HG02678 (cell line): Measurements from ENCODE around the gene IGSF9B.

Source experiments
- ATAC-seq: cut with Tn5 transposase; IDR thresholded peaks from one replicate; pipeline ENCODE4 v1.9.1; 2021; ENCODE audit warnings: mild to moderate bottlenecking, moderate library complexity; ENCODE audit not compliant: unreplicated experiment

The IGSF9B gene

DNA sequence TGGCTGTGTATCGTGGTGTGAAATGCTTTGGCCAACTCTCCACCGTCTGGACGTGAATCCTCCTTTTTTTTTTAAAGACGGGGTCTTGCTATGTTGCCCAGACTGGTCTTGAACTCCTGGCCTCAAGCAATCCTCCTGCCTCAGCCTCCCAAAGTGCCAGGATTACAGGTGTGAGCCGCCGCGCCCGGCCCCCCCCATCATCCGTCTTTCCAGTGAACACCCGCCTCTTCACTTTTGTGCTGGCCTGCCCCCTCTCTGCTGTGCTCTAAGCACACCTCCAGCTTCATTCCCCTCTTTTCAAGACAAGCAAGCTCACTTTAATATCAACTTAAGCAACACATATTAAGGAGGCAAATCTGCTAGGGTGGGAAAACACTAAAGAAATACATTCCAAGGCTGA lies 35.3 kb downstream of the IGSF9B start:
- ATAC-seq, result no peak

DNA sequence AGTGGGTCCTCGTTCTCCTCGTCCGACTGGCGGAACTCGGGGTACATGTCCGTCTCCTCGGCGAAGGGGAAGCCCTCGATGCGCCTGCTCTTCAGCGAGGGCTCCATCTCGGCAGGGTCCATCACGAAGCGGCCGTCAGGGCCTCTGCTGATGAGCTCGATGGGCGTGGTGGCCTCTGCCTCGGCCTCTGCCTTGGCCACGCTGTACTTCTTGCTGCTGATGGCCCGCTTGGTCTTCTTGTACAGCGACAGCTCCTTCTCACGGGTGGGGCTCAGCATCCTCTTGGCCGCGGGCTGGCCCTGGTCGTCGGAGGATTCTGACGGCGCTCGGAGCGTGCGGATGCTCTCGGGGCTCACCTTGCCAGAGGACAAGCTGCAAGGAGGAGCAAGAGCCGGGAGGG lies 35.7 kb downstream of the IGSF9B start:
- ATAC-seq, result no peak

DNA sequence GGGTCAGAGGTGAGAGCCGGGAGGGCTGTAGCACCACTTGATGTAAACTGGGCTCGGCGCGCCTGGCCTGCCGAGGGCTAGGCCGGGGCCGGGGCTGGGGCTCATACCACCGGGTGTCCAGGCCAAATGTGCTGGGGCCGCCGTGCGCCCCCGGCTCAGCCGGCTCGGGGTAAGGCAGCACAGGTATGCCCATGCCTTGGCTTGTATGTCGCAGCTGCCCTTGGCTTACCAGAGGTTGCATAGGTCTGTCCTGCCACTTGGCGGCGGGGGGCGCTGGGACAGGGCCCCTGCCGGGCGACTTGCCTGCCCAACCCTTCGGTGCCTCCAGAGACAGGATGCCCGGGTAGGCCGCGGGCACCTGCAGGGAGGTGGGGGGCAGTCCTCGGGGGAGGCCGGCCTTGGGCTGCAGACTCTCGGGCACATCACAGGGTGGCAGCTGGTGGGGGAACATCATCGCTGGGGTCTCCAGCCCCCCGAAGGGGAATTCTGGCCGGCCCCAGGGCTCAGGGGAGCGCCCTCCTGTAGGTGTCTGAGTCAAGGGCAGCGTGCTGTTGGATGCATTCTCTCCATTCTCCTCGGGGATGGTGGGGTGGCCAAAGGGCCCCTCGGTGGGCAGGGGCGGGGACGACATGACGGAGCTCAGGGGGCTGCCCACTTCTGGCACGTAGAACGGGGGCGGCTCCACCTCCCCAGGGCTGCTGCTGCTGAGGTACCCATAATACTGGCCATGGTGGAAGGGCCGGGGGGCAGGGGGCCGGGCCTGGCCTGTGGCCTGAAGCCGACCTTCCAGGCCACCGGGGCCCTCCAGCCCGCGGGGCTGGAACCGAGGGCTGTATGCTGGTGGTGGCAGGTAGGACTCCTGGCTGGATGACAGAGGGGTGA lies 36.4 kb downstream of the IGSF9B start:
- ATAC-seq, result no peak

DNA sequence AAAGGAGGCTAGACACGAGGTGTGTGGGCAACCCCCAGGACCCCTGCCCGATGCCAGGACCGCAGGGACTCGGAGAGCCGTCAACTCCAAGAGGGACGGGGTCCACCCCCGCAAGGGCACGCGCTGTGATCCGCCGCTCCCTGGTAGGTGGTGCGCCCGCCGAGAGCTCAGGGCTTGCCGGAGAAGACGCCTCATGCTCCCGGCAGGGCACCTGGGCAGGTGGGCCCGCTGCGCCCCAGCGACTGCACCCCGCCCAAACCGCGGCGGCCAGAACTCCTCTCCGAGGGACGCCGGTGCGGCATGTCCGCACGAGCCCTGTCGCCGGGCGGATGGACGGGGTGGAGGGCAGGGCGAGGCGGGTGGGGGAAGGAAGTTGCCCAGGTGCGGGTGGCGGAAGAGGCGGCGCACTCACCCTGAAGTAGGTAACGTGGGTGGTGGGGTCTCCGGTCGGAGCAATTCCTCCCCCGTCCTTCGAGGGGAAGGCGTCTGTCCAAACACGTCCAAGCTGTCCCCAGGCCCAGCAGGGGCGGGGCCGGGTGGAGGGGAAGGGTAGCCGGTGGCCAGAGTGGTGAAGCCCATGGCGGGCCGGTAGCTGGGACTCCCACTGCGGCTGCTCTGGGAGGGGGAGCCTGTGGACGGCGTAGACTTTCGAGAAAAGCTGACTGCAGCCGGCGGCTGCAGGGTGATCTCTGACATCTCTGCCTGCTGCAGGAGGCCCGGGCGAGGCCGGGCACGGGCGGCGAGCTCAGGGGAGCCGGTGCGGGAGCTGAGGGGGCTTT lies 37.2 kb downstream of the IGSF9B start:
- no peak for ATAC-seq

DNA sequence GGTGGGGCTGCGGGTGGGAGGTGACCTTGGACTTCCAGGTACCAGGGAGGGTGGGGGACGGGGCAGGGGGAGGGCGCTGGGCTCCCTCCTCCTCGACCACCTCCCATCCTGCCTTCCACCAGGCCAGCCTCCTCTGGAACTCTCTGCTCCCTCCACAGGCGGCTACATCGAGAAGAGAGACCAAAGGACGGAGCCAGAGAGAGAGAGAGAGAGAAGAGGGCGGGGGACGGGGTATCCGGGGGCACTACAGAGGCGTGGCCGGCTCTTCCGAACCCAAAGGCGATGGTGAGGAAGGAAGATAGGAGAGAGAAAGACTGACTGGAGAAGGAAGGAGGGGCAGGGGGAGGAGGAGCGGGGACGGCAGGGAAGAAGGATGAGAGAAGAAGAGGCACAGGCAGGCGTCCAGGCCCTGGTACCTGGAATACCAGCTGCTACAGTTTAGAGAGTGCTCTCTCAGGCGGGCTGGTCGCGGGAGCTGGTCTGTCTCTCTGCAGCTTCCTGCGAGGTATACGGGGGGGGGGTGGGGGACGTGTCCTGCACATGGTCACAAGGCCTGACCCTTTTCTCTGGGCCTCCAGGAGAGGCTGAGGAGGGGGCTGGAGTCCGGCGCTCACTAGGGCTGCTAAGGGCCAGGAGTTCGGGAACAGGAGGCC lies 38.0 kb downstream of the IGSF9B start:
- ATAC-seq, result no peak

DNA sequence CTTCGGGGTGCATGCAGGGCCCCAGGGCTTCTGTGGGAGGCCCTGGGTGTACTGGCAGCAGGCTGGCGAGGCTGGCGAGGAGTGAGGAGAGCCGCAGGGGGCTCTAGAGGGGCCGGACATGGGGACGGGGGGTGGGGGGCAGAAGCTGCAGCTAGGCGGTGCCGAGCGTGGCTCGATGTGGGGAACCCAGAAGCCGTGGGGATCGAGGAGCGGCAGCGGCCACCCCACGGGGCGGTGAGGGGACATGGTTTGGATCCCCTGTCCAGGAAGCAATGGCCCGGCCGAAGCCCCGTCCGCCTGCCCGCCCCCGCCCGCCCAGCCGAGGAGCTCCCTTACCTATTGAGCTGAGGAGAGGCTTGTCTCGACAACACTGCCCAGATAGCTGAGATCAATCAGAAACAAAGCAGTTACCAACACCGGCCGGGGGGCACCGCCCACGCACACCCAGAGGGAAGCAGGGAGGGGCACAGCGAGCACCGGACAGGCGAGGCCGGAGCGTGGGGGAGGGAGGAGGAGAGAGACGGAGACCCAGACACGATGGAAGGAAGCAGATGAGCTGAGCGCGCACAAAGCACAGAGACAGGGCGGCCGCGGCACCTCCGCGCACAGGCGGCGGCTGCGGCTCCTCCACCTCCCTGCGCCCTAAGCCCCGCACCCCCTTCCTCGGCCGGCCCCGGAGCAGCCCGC lies 38.7 kb downstream of the IGSF9B start:
- ATAC-seq, result no peak

DNA sequence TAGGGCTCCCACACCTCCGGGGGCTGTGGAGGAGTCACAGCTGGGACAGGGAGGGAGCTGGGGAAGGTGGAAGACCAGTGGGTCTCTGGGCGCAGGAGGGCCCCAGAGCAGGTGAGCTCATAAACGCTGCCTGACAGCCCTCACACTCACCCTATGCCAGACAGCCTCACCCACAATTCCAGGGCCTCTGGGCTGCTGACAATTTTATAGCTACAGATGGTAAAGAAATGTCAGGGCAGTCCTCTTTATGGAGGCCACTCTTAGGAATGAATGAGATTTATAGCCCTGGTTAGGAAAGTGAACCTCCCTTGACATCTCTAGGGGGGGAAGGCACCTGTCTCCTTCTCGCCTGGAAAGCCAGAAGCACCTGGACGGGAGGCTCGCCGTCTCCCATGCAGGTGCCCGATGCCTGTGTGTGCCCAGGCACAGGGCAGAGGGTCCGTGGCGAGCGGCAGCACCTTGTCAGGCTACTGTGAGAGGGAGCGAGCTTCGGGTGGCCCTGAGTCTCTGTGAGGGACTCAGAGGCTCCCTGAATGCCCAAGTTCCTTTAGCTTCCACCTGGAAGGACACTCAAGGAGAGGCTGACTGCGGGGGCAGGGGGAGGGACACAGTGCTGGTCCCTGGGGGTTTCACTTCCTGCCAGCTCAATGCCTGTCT lies 39.9 kb downstream of the IGSF9B start:
- no peak for ATAC-seq

DNA sequence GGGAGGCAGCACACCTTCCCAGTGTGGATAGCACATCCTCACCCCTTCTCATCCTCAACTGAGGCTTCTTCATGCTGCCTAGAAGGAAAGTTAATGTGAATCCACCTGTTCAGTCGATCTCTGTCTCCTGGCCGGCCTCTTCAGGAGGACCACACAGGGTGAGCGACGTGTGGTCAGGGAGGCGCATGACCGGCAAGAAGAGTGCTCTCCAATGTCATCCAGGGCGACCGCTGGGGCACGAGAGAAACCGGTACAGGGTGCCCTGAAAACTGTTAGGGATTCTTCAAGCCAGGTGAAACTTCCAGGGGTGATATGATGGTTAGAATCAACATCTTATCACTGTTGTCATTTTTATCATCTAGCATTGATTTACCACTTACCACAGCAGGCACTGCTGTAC lies 43.0 kb downstream of the IGSF9B start:
- no peak for ATAC-seq

DNA sequence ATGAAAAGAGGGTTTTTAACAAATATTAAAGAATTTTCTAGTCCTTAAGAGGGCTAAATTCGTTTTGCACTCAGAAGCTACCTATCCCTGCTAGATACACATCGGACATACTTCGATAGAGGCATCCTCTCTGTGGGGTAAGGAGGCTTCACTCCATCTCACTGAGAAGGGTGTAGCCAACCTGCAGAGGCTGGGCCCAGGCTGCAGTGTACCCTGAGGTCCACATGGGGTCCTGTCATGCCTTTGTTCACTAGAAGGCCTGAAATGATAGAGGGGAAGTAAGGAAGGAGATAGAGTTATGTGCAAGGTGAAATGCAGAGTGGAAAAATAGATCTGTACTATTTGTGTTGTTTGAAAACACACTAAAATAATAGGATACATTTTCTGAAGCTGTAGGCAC lies 45.6 kb downstream of the IGSF9B start:
- ATAC-seq, result peak; percentile 53

DNA sequence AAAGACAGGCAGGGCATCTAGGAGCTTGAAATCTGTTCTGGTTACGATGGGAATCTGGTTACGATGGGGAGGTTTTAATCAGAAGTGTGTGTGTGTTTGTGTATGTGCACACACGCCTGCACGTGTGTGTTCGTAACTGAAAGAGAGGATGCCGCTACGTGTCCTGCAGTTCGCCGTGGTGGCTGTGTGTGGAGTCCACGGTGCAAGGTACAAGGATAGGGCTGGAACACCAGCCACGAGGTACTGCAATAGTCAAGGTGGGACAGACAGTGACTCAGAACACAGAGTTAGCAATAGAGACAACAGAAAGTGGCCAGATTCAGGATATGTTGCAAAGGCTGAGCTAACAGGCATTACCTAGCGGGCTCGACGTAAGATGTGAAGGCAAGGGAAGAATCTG lies 46.7 kb downstream of the IGSF9B start:
- ATAC-seq, result no peak

DNA sequence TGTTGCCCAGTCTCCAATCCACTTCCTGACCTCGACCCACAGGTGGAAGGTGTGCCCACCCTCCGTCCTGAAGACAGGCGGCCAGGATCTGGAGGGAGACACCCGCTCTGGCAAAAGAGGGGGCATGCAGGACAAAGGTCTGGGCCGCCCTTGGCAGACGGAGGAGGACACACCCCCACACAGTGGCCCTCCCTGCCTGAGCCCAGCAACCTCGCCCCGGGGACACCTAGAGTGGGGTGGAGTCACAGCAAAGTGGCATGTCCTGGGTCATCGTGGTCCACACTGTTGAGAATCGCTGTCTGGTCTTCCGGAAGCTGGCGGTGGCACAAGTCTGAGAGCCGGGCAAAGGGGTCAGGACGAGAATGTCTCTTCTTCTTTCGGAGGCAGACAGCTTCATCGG lies 47.9 kb downstream of the IGSF9B start:
- no peak for ATAC-seq

DNA sequence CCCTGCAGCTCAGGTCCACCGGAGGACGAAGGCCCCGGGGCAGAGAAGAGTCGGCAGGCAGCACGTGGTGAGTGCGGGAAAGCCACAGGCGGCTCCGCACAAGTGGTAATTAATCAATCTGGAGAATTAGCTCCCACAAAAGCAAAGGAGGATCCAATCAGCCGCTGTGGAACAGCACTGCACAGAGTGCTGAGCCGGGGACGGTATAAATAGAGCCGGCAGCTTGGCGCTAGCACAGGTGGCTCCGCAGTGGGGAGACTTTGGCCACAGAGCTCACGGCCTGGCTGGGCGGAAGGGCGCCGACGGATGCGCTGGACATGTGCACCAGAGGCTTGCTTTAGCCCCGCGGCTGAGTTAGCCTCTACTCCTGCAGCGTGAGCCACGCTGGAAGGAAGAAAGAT lies 48.9 kb downstream of the IGSF9B start:
- no peak for ATAC-seq

DNA sequence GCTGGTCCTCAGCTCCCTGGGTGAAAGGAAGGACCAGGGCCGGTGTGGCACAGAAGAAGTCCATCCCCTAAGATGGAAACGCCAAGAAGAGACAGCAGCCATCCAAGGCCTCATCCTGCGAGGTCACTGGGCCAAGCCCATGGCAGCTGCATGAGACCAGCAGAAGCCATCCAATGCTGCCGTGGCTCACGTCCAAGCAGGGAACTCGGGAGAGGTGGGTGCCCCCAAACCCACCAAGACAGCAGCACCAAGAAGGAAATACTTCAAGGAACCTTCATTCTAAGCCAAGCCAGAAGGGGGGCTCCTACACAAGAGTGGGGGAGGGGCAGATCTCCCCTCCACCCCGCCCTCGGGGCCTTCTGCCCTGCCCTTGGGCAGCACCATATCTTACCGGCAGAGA lies 49.6 kb downstream of the IGSF9B start:
- no peak for ATAC-seq

DNA sequence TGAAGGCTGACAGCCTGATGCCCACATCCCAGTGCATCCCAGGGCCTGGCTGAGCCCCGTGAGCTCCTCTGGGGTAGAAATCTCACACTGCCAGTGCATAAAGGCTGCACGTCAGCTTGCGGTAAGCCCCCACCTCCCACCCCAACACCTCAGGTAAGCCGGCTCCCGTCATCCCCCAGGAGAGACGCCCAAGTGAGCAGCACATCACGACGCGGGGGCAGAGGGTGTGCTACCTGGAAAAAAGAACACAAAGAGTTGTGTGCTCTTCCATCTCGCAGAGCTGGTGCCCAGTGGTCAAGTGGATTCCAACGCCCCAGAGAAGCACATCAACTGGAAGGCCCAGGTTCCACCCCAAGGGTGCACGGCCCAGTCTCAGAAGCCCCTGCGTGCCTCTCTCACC lies 50.0 kb downstream of the IGSF9B start:
- ATAC-seq, result no peak

DNA sequence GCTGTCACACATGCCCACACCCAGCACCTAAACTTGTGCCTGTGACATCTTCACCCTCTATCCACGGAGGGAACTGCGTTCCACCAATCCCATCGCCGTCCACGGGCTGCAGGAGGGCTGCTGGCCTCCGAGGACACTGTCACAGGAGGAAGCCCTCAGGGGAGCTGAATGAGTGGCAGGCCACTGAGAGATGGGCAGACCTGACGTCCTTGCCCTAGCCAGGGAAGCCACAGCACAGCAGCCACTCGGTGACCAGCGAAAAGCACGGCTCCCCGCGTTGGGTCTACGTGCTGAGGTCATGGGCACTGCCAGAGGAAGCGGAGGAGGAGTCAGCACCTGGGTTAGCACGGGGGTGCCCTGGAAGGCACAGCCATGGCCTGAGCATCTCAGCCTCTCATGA lies 50.5 kb downstream of the IGSF9B start:
- no peak for ATAC-seq

DNA sequence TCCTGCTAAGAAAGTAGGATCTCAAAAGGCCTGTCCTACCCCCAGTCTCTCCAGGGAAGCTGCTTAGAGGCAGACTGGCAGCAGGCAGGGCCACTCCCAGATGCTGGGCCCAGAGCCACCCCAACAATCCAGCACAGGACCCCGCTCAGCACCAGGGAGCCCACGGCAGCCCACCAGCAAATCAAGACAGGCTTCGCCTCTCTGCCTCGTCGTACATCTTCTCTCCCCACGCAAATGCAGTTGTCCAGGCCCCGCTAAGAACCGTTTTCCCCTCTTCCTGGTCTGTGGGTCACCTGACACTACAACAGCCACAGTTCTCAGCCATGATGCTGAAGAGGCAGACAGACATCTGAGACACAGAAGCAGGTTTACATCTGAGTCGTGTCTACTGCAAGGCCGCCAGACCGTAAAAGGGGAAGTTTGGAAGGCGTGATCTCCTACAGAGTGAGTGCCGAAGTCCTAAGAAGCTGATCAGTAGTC lies 51.1 kb downstream of the IGSF9B start:
- peak; percentile 48 for ATAC-seq

DNA sequence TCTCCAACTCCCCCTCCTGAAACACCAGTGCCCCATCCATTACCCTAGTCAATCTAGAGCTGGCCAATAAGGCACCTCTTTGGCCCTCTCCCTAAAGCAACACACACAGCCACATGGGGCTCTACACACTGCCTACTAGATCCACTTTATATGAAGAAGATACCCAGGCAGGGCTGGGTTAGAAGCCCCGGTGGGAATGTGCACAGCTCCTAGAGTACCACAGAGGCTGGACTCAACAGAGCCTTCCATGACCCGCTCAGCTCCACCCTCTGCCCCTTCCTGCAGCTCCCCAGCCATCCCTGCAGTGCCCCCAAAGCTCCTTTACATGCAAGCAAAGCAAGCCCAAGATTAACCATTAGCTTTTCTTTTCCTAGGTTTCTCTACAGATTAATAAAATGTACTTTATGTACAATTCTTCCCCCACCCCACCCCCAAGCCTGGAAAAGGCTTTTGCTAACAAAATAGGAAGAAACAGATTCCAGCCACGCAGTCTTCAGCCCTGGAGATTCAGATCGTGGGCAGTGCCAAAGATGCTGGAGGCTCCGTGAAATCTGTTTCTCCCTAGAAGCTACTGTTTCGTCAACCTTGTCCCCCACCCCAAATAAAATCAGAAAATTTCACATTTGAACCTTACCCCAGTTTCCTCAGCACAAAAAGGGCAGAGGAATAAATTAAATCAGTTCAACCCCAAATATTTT lies 51.8 kb downstream of the IGSF9B start:
- no peak for ATAC-seq

DNA sequence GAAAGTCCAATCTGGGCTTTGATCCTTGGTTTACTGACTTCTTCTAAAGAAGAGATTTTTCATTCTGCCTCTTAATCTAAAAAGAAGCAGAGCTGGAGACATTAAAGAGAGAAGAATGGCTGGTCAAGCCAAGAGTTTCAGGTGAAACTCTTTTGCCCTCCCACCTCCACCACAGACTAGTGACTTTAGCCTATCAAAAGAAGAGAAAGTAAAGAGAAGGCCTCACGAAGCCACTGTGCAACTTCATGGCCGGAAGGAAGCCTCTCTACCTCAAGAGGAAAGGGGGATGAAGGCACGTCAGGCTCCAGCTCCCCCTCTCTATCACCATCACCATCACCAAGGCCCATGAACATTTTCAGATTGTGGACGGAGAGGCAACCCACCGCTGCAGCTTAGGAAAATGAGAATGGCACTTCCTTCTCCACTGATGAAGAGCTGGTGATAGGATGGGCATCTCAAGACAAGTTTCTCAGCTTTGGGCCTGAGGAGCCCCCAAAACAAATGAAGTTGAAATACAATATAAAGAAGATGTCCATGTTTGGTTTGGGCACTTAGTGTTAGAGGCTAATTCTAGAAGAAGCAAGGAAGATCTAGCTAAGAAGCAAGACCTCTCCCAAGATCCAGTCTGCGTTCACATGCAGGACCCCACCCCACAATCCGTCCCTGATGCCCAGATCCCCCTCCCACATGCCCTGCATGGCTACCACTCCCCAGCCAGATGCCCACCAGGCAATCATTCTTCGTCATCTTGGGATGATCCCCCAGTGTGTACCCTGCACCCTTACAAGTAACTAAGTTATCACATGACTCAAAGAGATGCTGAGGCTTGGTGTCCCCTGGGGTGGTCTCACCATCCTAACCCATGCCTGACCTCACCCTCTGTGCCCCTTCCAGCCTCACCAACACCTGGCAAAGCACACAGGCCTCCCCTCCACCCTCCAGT lies 52.6 kb downstream of the IGSF9B start:
- ATAC-seq, result no peak

DNA sequence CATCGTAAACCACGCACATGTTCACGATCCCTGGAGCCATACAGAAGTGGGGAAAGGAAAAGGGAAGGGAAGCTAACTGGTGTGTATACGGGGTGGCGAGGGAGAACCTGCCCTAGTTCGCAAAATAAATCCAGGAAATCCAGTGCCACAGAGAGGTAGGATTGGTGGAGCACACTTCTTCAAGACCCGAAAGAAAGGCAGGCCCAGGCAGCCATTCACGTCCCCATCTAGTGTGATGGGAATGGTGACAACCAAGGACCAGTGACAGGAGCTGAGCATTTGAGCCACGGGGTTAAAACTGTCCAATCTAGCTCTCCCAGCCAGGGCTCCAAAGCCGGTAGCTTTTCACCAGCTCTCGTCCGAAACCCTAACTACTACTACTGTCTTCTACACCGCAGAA lies 53.7 kb downstream of the IGSF9B start:
- no peak for ATAC-seq
